ENCODE measurements around the gene ZMIZ2. TPM values are rescaled to one million over a fixed set of nuclear protein-coding genes. Genes with fewer than 3 reads are reported as not detected.

ZMIZ2 gene
- total RNA-seq, 1 donor from 2014 or later = 76.8 TPM

GRCh38 chr7:44771358-44771757 lies 22.7 kb downstream of the ZMIZ2 start:
- no peak for DNase-seq (ENCODE audit: low read depth)
- no peaks in the 10 kb centered on the region for H3K27me3 Mint-ChIP-seq (ENCODE audit: low read depth, unreplicated experiment)
- no peak overlapping the region for H3K27ac Mint-ChIP-seq (ENCODE audit: unreplicated experiment)
- Histone ChIP-seq H3K27me3 (ENCODE audit: insufficient read depth, low read length) (no peaks in the 10 kb centered on the region), H2AFZ (ENCODE audit: low read depth, low read length) (no peak overlapping the region), H3K9ac (ENCODE audit: low read length) (no peak overlapping the region), H3K27ac (ENCODE audit: low read depth, low read length) (no peak overlapping the region), H4K20me1 (ENCODE audit: insufficient read depth, low read length) (peaks cover 9% of the 10 kb centered on the region), H3K9me3 (ENCODE audit: insufficient read depth, low read depth, low read length) (no peaks in the 10 kb centered on the region), H3K79me2 (ENCODE audit: insufficient read depth, low read length) (no peaks in the 10 kb centered on the region), H3K4me3 (ENCODE audit: insufficient read depth, low read depth, low read length) (no peak overlapping the region), H3K36me3 (ENCODE audit: insufficient read depth, low read length) (no peaks in the 10 kb centered on the region), H3K4me1 (ENCODE audit: insufficient read depth, low read length) (peaks cover 22% of the 10 kb centered on the region), H3K4me2 (ENCODE audit: low read length) (no peak overlapping the region)
- H3K9me3 Mint-ChIP-seq (ENCODE audit: unreplicated experiment) = no peaks in the 10 kb centered on the region
- H3K36me3 Mint-ChIP-seq (ENCODE audit: low read depth, unreplicated experiment) = peaks cover 7% of the 10 kb centered on the region
- H3K4me3 Mint-ChIP-seq (ENCODE audit: unreplicated experiment) = no peak overlapping the region
- H3K4me1 Mint-ChIP-seq (ENCODE audit: low read depth, unreplicated experiment) = peaks cover 16% of the 10 kb centered on the region
- no peak for FAIRE-seq
- no peak for TF ChIP-seq CTCF (IDR thresholded peaks at IDR 0.05; ENCODE audit: insufficient read depth, low read depth, low read length)
- no peak for TF ChIP-seq EZH2 (IDR thresholded peaks at IDR 0.05; ENCODE audit: insufficient read depth, low read length)

GRCh38 chr7:44772440-44772839 lies 23.8 kb downstream of the ZMIZ2 start:
- no peaks in the 10 kb centered on the region for H3K9me3 ChIP-seq (ENCODE audit: insufficient read depth, low read depth, low read length)
- no peak for DNase-seq (ENCODE audit: low read depth)

More at GRCh38 chr7:44772440-44772839, 23.8 kb downstream of the ZMIZ2 start:
- TF ChIP-seq CTCF (IDR thresholded peaks at IDR 0.05; ENCODE audit: insufficient read depth, low read depth, low read length) (no peak), EZH2 (IDR thresholded peaks at IDR 0.05; ENCODE audit: insufficient read depth, low read length) (no peak)
- Histone ChIP-seq H2AFZ (ENCODE audit: low read depth, low read length) (no peak overlapping the region), H3K79me2 (ENCODE audit: insufficient read depth, low read length) (no peaks in the 10 kb centered on the region), H3K4me2 (ENCODE audit: low read length) (no peak overlapping the region), H3K27ac (ENCODE audit: low read depth, low read length) (no peak overlapping the region), H3K4me1 (ENCODE audit: insufficient read depth, low read length) (peaks cover 22% of the 10 kb centered on the region), H4K20me1 (ENCODE audit: insufficient read depth, low read length) (peaks cover 9% of the 10 kb centered on the region), H3K27me3 (ENCODE audit: insufficient read depth, low read length) (no peaks in the 10 kb centered on the region), H3K9ac (ENCODE audit: low read length) (no peak overlapping the region), H3K36me3 (ENCODE audit: insufficient read depth, low read length) (no peaks in the 10 kb centered on the region), H3K4me3 (ENCODE audit: insufficient read depth, low read depth, low read length) (no peak overlapping the region)
- Mint-ChIP-seq H3K9me3 (ENCODE audit: unreplicated experiment) (no peaks in the 10 kb centered on the region), H3K4me1 (ENCODE audit: low read depth, unreplicated experiment) (peaks cover 16% of the 10 kb centered on the region), H3K27ac (ENCODE audit: unreplicated experiment) (no peak overlapping the region), H3K36me3 (ENCODE audit: low read depth, unreplicated experiment) (peaks cover 4% of the 10 kb centered on the region), H3K4me3 (ENCODE audit: unreplicated experiment) (no peak overlapping the region), H3K27me3 (ENCODE audit: low read depth, unreplicated experiment) (no peaks in the 10 kb centered on the region)
- no peak for FAIRE-seq
